ENCODE data around the gene RNF115.

DNA sequence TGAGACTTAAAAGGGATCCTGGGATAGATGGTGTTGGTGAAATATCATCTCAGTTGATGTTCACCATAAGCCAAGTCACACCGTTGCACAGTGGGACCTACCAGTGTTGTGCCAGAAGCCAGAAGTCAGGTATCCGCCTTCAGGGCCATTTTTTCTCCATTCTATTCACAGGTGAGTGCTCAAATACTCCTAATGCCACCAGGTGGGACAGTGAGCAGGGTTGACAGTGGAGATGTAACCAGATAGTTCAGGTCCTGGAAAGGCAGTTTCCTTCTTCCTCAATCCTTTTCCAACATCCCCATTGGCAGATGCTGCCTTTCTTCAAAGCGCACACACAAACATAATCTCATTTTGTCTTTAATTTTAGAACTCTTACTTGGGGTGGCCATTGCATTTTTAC lies 93.0 kb downstream of the RNF115 start:
- TF ChIP-seq EZH2 (IDR thresholded peaks at IDR 0.05; ENCODE audit: borderline replicate concordance, insufficient read depth, low read length, poor library complexity, severe bottlenecking) (no peak), MXI1 (conservative IDR thresholded peaks at IDR 0.05; ENCODE audit: poor library complexity, severe bottlenecking) (no peak)
- TF ChIP-seq, protein P1, sequence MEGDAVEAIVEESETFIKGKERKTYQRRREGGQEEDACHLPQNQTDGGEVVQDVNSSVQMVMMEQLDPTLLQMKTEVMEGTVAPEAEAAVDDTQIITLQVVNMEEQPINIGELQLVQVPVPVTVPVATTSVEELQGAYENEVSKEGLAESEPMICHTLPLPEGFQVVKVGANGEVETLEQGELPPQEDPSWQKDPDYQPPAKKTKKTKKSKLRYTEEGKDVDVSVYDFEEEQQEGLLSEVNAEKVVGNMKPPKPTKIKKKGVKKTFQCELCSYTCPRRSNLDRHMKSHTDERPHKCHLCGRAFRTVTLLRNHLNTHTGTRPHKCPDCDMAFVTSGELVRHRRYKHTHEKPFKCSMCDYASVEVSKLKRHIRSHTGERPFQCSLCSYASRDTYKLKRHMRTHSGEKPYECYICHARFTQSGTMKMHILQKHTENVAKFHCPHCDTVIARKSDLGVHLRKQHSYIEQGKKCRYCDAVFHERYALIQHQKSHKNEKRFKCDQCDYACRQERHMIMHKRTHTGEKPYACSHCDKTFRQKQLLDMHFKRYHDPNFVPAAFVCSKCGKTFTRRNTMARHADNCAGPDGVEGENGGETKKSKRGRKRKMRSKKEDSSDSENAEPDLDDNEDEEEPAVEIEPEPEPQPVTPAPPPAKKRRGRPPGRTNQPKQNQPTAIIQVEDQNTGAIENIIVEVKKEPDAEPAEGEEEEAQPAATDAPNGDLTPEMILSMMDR (IDR thresholded peaks at IDR 0.05; ENCODE audit: poor library complexity, severe bottlenecking) = no peak

Data from neural cell (in vitro differentiated cells).